ENCODE measurements around the gene SUGCT. TPM values are rescaled to one million over a fixed set of nuclear protein-coding genes. Genes with fewer than 3 reads are reported as not detected.

SUGCT gene
- total RNA-seq, 1 donor from 2014 or later = 1.6 TPM

GRCh38 chr7:40782836-40783235, 648.0 kb downstream of the SUGCT start:
- TF ChIP-seq, protein P1, sequence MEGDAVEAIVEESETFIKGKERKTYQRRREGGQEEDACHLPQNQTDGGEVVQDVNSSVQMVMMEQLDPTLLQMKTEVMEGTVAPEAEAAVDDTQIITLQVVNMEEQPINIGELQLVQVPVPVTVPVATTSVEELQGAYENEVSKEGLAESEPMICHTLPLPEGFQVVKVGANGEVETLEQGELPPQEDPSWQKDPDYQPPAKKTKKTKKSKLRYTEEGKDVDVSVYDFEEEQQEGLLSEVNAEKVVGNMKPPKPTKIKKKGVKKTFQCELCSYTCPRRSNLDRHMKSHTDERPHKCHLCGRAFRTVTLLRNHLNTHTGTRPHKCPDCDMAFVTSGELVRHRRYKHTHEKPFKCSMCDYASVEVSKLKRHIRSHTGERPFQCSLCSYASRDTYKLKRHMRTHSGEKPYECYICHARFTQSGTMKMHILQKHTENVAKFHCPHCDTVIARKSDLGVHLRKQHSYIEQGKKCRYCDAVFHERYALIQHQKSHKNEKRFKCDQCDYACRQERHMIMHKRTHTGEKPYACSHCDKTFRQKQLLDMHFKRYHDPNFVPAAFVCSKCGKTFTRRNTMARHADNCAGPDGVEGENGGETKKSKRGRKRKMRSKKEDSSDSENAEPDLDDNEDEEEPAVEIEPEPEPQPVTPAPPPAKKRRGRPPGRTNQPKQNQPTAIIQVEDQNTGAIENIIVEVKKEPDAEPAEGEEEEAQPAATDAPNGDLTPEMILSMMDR (IDR thresholded peaks at IDR 0.05; ENCODE audit: unreplicated experiment) = no peak
- no peak for DNase-seq (ENCODE audit: low spot score)
- no peaks in the 10 kb centered on the region for H3K4me1 Mint-ChIP-seq (ENCODE audit: unreplicated experiment)
- no peaks in the 10 kb centered on the region for H3K36me3 Mint-ChIP-seq (ENCODE audit: low read depth, unreplicated experiment)
- no peak overlapping the region for H3K27ac Mint-ChIP-seq (ENCODE audit: unreplicated experiment)
- H3K9me3 Mint-ChIP-seq (ENCODE audit: unreplicated experiment) = no peaks in the 10 kb centered on the region
- no peaks in the 10 kb centered on the region for H3K27me3 Mint-ChIP-seq (ENCODE audit: unreplicated experiment)
- no peak overlapping the region for H3K4me3 Mint-ChIP-seq (ENCODE audit: unreplicated experiment)

- Mint-ChIP-seq H3K36me3 (ENCODE audit: low read depth, unreplicated experiment) (no peaks in the 10 kb centered on the region), H3K9me3 (ENCODE audit: unreplicated experiment) (no peaks in the 10 kb centered on the region), H3K4me3 (ENCODE audit: unreplicated experiment) (no peak overlapping the region), H3K27ac (ENCODE audit: unreplicated experiment) (no peak overlapping the region), H3K4me1 (ENCODE audit: unreplicated experiment) (no peaks in the 10 kb centered on the region), H3K27me3 (ENCODE audit: unreplicated experiment) (no peaks in the 10 kb centered on the region)
- TF ChIP-seq, protein P1 (IDR thresholded peaks at IDR 0.05; ENCODE audit: unreplicated experiment) = no peak
- DNase-seq (ENCODE audit: low spot score) = no peak
Measured at GRCh38 chr7:40784176-40784575, 649.4 kb downstream of the SUGCT start.

DNA sequence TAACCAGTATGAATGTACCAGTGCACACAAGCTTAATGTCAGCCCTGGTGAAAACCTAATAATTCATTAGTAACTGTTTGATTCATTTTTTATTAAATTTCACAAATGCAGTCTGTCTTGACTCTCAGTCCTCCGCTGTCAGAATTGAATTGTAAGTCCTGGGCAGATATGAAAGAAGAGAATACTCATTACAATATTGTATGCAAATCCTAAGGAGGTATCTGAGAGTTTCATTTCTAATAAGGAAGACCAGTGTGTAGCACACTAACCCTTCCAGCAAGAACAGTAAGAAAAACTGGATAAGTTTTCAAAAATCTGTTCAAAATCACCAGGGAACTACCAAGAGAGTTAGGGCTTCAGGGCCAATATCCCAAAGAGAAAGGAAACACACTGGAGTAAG, 652.1 kb downstream of the SUGCT start:
- H3K4me1 Mint-ChIP-seq (ENCODE audit: unreplicated experiment) = no peaks in the 10 kb centered on the region
- H3K27me3 Mint-ChIP-seq (ENCODE audit: unreplicated experiment) = no peaks in the 10 kb centered on the region
- no peaks in the 10 kb centered on the region for H3K9me3 Mint-ChIP-seq (ENCODE audit: unreplicated experiment)
- no peak overlapping the region for H3K4me3 Mint-ChIP-seq (ENCODE audit: unreplicated experiment)
- TF ChIP-seq, protein P1 (IDR thresholded peaks at IDR 0.05; ENCODE audit: unreplicated experiment) = no peak
- DNase-seq (ENCODE audit: low spot score) = no peak
- no peak overlapping the region for H3K27ac Mint-ChIP-seq (ENCODE audit: unreplicated experiment)
- H3K36me3 Mint-ChIP-seq (ENCODE audit: low read depth, unreplicated experiment) = no peaks in the 10 kb centered on the region

- H3K4me1 Mint-ChIP-seq (ENCODE audit: unreplicated experiment) = no peaks in the 10 kb centered on the region
- TF ChIP-seq, protein P1 (IDR thresholded peaks at IDR 0.05; ENCODE audit: unreplicated experiment) = no peak
- no peaks in the 10 kb centered on the region for H3K9me3 Mint-ChIP-seq (ENCODE audit: unreplicated experiment)
- H3K27me3 Mint-ChIP-seq (ENCODE audit: unreplicated experiment) = no peaks in the 10 kb centered on the region
- DNase-seq (ENCODE audit: low spot score) = no peak
- no peaks in the 10 kb centered on the region for H3K36me3 Mint-ChIP-seq (ENCODE audit: low read depth, unreplicated experiment)
- H3K27ac Mint-ChIP-seq (ENCODE audit: unreplicated experiment) = no peak overlapping the region
- no peak overlapping the region for H3K4me3 Mint-ChIP-seq (ENCODE audit: unreplicated experiment)
Measured at GRCh38 chr7:40793132-40793531, 658.3 kb downstream of the SUGCT start.

- H3K36me3 Mint-ChIP-seq (ENCODE audit: low read depth, unreplicated experiment) = no peaks in the 10 kb centered on the region
Measured at GRCh38 chr7:40795607-40796006, 660.8 kb downstream of the SUGCT start.

More at GRCh38 chr7:40795607-40796006, 660.8 kb downstream of the SUGCT start:
- H3K9me3 Mint-ChIP-seq (ENCODE audit: unreplicated experiment) = no peaks in the 10 kb centered on the region
- H3K4me1 Mint-ChIP-seq (ENCODE audit: unreplicated experiment) = no peaks in the 10 kb centered on the region
- TF ChIP-seq, protein P1 (IDR thresholded peaks at IDR 0.05; ENCODE audit: unreplicated experiment) = no peak
- H3K27me3 Mint-ChIP-seq (ENCODE audit: unreplicated experiment) = no peaks in the 10 kb centered on the region
- DNase-seq (ENCODE audit: low spot score) = no peak
- H3K27ac Mint-ChIP-seq (ENCODE audit: unreplicated experiment) = no peak overlapping the region
- H3K4me3 Mint-ChIP-seq (ENCODE audit: unreplicated experiment) = no peak overlapping the region

Measured in endothelial cell (in vitro differentiated cells).